Fibroblast of lung (primary cell): ENCODE measurements around the gene NRGN.

Experiments used
- EZH2 ChIP-seq: IDR thresholded peaks from 2 replicates; pipeline ENCODE4 v1.5.1; 2012; ENCODE audit warnings: low read length, control low read depth, mild to moderate bottlenecking; ENCODE audit errors: missing control alignments
- TF ChIP-seq, protein P1 (sequence below), 2 donors: IDR thresholded peaks in 1 of 2; conservative IDR thresholded peaks in 1 of 2; 1 replicate in 1 of 2; 2 replicates in 1 of 2; pipeline ENCODE4 v1.5.1; 2011 to 2012; ENCODE audit warnings: low read length in 2 of 2, control low read depth in 1 of 2, inconsistent platforms in 1 of 2, low read depth in 1 of 2, mild to moderate bottlenecking in 1 of 2

- TF ChIP-seq EZH2: no peak
- TF ChIP-seq, protein P1, sequence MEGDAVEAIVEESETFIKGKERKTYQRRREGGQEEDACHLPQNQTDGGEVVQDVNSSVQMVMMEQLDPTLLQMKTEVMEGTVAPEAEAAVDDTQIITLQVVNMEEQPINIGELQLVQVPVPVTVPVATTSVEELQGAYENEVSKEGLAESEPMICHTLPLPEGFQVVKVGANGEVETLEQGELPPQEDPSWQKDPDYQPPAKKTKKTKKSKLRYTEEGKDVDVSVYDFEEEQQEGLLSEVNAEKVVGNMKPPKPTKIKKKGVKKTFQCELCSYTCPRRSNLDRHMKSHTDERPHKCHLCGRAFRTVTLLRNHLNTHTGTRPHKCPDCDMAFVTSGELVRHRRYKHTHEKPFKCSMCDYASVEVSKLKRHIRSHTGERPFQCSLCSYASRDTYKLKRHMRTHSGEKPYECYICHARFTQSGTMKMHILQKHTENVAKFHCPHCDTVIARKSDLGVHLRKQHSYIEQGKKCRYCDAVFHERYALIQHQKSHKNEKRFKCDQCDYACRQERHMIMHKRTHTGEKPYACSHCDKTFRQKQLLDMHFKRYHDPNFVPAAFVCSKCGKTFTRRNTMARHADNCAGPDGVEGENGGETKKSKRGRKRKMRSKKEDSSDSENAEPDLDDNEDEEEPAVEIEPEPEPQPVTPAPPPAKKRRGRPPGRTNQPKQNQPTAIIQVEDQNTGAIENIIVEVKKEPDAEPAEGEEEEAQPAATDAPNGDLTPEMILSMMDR (conservative IDR thresholded peaks at IDR 0.05 in 1 of 2, IDR thresholded peaks at IDR 0.05 in 1 of 2; ENCODE audit: low read depth in 1 of 2, low read length in 2 of 2): no peak
Observed at GRCh38 chr11:124738713-124739478, 846 bp upstream of the NRGN start.
